GM12878 (cell line): ENCODE measurements around the gene MRPL23. TPM values are rescaled to one million over a fixed set of nuclear protein-coding genes. Genes with fewer than 3 reads are reported as not detected.

Experiments
- ATAC-seq: fragments of 200-7000 bp; cut with Tn5 transposase; 3 replicates; pipeline ENCODE4 v1.9.1; 2020; ENCODE audit warnings: mild to moderate bottlenecking, moderate library complexity
- BruUV-seq: library from RNA; stranded (reverse); fragments of 400-500 nt; replicated peaks from 2 replicates; lab custom pipeline; 2021; lab: Mats Ljungman, UMichigan
- CTCF ChIA-PET: fragments of 300-600 bp; sonication (Branson Sonifier 250); formaldehyde crosslinking; extraction: SDS; loops from one replicate; lab custom pipeline; 2021; ENCODE audit warnings: inconsistent platforms; lab: Yijun Ruan, JAX
- POLR2A ChIA-PET: fragments of 350-600 bp; formaldehyde crosslinking; extraction: SDS; loops from one replicate; lab custom pipeline; 2021; ENCODE audit warnings: inconsistent platforms; lab: Charles Lee
- RAD21 ChIA-PET: fragments of 300-600 bp; sonication (Branson Sonifier 250); formaldehyde crosslinking; loops from one replicate; lab custom pipeline; 2023; ENCODE audit warnings: antibody characterized with exemption; ENCODE audit not compliant: unreplicated experiment; lab: Charles Lee
- SMC1A ChIA-PET: fragments of 300-600 bp; sonication (Branson Sonifier 250); formaldehyde crosslinking; loops from one replicate; lab custom pipeline; 2023; ENCODE audit not compliant: unreplicated experiment, uncharacterized antibody; lab: Charles Lee
- DNase-seq: peaks from one replicate; pipeline ENCODE4 v3.0.0-alpha.2; 2011; ENCODE audit warnings: low read depth, low spot score
- FAIRE-seq: peaks from 3 replicates; lab custom pipeline; 2011; peaks lifted over from hg19 to GRCh38; lab: Jason Lieb, UNC
- H2AFZ ChIP-seq: 2 replicates; pipeline ENCODE4 v1.6.0; 2011; ENCODE audit warnings: low read depth, low read length, control low read depth; ENCODE audit not compliant: control insufficient read depth
- H3K27ac ChIP-seq: 2 replicates; pipeline ENCODE4 v1.5.1; 2011; ENCODE audit warnings: control low read depth; ENCODE audit not compliant: control insufficient read depth, insufficient read depth
- H3K27me3 ChIP-seq, 2 experiments: replicated peaks in 1 of 2; 2 replicates each; pipeline versions ENCODE4 v1.6.0 to v1.6.1; 2011; ENCODE audit warnings: low read length in 1 of 2; ENCODE audit not compliant: control insufficient read depth in 2 of 2, insufficient read depth in 2 of 2
- H3K36me3 ChIP-seq, 2 experiments: 2 replicates each; pipeline ENCODE4 v1.5.1; 2011; ENCODE audit warnings: low read length in 1 of 2; ENCODE audit not compliant: control insufficient read depth in 2 of 2, insufficient read depth in 2 of 2
- H3K4me1 ChIP-seq: 2 replicates; pipeline ENCODE4 v1.6.1; 2011; ENCODE audit warnings: mild to moderate bottlenecking, low read length, moderate library complexity, mixed read lengths; ENCODE audit not compliant: control insufficient read depth, insufficient read depth
- H3K4me2 ChIP-seq: 2 replicates; pipeline ENCODE4 v1.6.0; 2011; ENCODE audit warnings: control low read depth; ENCODE audit not compliant: control insufficient read depth, insufficient read depth
- H3K4me3 ChIP-seq: fragments of 200-600 bp; sonication (generic); 2 replicates; pipeline ENCODE4 v1.5.1; 2016
- H3K79me2 ChIP-seq: 2 replicates; pipeline ENCODE4 v1.6.0; 2011; ENCODE audit warnings: low read length; ENCODE audit not compliant: control insufficient read depth, insufficient read depth
- H3K9ac ChIP-seq: 2 replicates; pipeline ENCODE4 v1.8.0; 2011; ENCODE audit warnings: low read length, control low read depth, mixed read lengths; ENCODE audit not compliant: control insufficient read depth, insufficient read depth
- H3K9me3 ChIP-seq: replicated peaks from 3 replicates; pipeline ENCODE4 v1.5.1; 2011; ENCODE audit warnings: mild to moderate bottlenecking, low read length; ENCODE audit not compliant: control insufficient read depth, insufficient read depth
- H4K20me1 ChIP-seq: 2 replicates; pipeline ENCODE4 v1.6.0; 2011; ENCODE audit not compliant: control insufficient read depth, insufficient read depth
- CREM ChIP-seq: IDR thresholded peaks from 2 replicates; pipeline ENCODE4 v1.6.1; 2014; ENCODE audit warnings: antibody characterized with exemption, low read depth
- EED ChIP-seq: sonication (generic); IDR thresholded peaks from 2 replicates; pipeline ENCODE4 v1.6.1; 2016; ENCODE audit warnings: antibody characterized with exemption, low read depth
- FOS ChIP-seq: IDR thresholded peaks from 3 replicates; pipeline ENCODE4 v1.6.1; 2011; ENCODE audit warnings: borderline replicate concordance; ENCODE audit not compliant: insufficient read length; ENCODE audit errors: extremely low read depth
- MEF2A ChIP-seq: IDR thresholded peaks from 2 replicates; pipeline ENCODE4 v1.6.1; 2011; ENCODE audit warnings: low read depth, mild to moderate bottlenecking, low read length, moderate library complexity; ENCODE audit not compliant: insufficient read depth
- MXI1 ChIP-seq: fragments of 150-350 bp; IDR thresholded peaks from 2 replicates; pipeline ENCODE4 v1.6.1; 2011; ENCODE audit warnings: low read depth, mild to moderate bottlenecking, inconsistent platforms, low read length, improper control_type of control experiment
- NR2C2 ChIP-seq: IDR thresholded peaks from 2 replicates; pipeline ENCODE4 v1.6.1; 2011; ENCODE audit warnings: borderline replicate concordance, low read depth; ENCODE audit not compliant: control insufficient read depth, insufficient read length
- PAX5 ChIP-seq: IDR thresholded peaks from 2 replicates; pipeline ENCODE4 v1.6.1; 2011; ENCODE audit warnings: low read depth, low read length, borderline replicate concordance
- RBBP5 ChIP-seq: fragments of 200-600 bp; sonication (generic); conservative IDR thresholded peaks from 2 replicates; pipeline ENCODE4 v1.6.1; 2016
- REST ChIP-seq: IDR thresholded peaks from 2 replicates; pipeline ENCODE4 v1.6.1; 2012; ENCODE audit warnings: mild to moderate bottlenecking, low read depth, low read length
- SP1 ChIP-seq: IDR thresholded peaks from one replicate; pipeline ENCODE4 v1.6.1; 2011; ENCODE audit warnings: low read depth, low read length
- STAT1 ChIP-seq: fragments of 450-650 bp; conservative IDR thresholded peaks from 2 replicates; pipeline ENCODE4 v1.6.1; 2014; ENCODE audit warnings: antibody characterized with exemption, mild to moderate bottlenecking
- SUPT20H ChIP-seq: IDR thresholded peaks from 2 replicates; pipeline ENCODE4 v1.6.1; 2011; ENCODE audit warnings: low read depth, mild to moderate bottlenecking, low read length, moderate library complexity, borderline replicate concordance; ENCODE audit not compliant: control insufficient read depth
- TBL1XR1 ChIP-seq: IDR thresholded peaks from 2 replicates; pipeline ENCODE4 v1.6.1; 2012; ENCODE audit warnings: low read depth, low read length, improper control_type of control experiment
- ZBTB4 ChIP-seq: fragments of 450-650 bp; formaldehyde crosslinking; IDR thresholded peaks from 2 replicates; pipeline ENCODE4 v1.4.0; 2022; ENCODE audit warnings: mild to moderate bottlenecking, moderate library complexity
- WGBS: methylation state at CpG from one replicate; pipeline ENCODE4 v1.1.6; 2016; ENCODE audit warnings: low lambda C conversion rate; ENCODE audit not compliant: insufficient replicate concordance, insufficient coverage; ENCODE audit errors: missing lambda C conversion rate; 5-methylcytosine and 5-hydroxymethylcytosine counted together
- in situ Hi-C: fragments of 300-500 bp; cut with MboI; formaldehyde crosslinking; loops from 9 replicates; pipeline ENCODE4 v1.14.3; 2018; ENCODE audit warnings: mixed read lengths
- intact Hi-C: fragments of 100-400 bp; cut with micrococcal nuclease; formaldehyde crosslinking; loops from one replicate; pipeline ENCODE4 v1.14.2; 2022; ENCODE audit not compliant: unreplicated experiment
- polyA plus RNA-seq, 11 experiments: library from polyadenylated mRNA; depleted of rRNA in 4 of 11; unstranded in 6 of 11; stranded (reverse) in 5 of 11; fragments of >200 nt; fragmentation: Nextera tagmentation in 4 of 11; fragmentation: Illumina TruSeq in 1 of 11; extraction: Ambion mirVana in 4 of 11; extraction: Trizol in 1 of 11; gene quantifications; 1 replicate in 1 of 11; 2 replicates in 10 of 11; pipeline versions ENCODE4 v1.2.1 to v1.2.3, GENCODE V29; 2011 to 2016; ENCODE audit warnings: inconsistent platforms in 2 of 11, missing spikeins in 2 of 11, low read depth in 1 of 11
- total RNA-seq, 4 experiments: library from RNA; depleted of rRNA in 3 of 4; stranded (reverse); fragments of >200 nt in 3 of 4; fragmentation: Illumina TruSeq in 1 of 4; extraction: Trizol in 1 of 4; gene quantifications; 2 replicates each; pipeline versions ENCODE4 v1.2.1 to v1.2.3, GENCODE V29; 2013 to 2021

Gene MRPL23
- total and polyA plus RNA-seq, 10 of the 15 experiments (the other 5 are each of a cell fraction or from before 2014, with no cell fraction given) = 1.6 to 207 (median 126) TPM

GRCh38 chr11:1938343-1939005, 8.7 kb upstream of the MRPL23 start:
- no peak overlapping the region for H2AFZ ChIP-seq
- H3K4me3 ChIP-seq = no peak overlapping the region
- WGBS = 69% methylated on average over 27 of the region's 27 CpGs
- no peaks in the 10 kb centered on the region for H3K79me2 ChIP-seq
- H3K9ac ChIP-seq = no peak overlapping the region
- in situ Hi-C loops (no loop called here), intact Hi-C loops (no loop called here)
- H3K9me3 ChIP-seq = no peaks in the 10 kb centered on the region
- H3K4me2 ChIP-seq = no peak overlapping the region
- no peaks in the 10 kb centered on the region for H3K27me3 ChIP-seq
- SMC1A ChIA-PET = no interaction called here
- POLR2A ChIA-PET = interaction anchor here (0.5 kb wide), 1 partner anchor 42 kb away, joined by 3 read pairs; no protein-coding TSS in a partner anchor
- DNase-seq (no peak), FAIRE-seq (no peak), ATAC-seq (no peak; the same call in 2 of the 3 replicates)
- H4K20me1 ChIP-seq = no peaks in the 10 kb centered on the region
- CTCF ChIA-PET = interaction anchor here (0.9 kb wide), 1 partner anchor 244 kb away, joined by 3 read pairs; no protein-coding TSS in a partner anchor
- RAD21 ChIA-PET = interaction anchor here (0.7 kb wide), 1 partner anchor 102 kb away, joined by 4 read pairs; no protein-coding TSS in a partner anchor
- H3K27ac ChIP-seq = no peak overlapping the region
- H3K4me1 ChIP-seq = no peaks in the 10 kb centered on the region
- no TSS peak for BruUV-seq
- no peaks in the 10 kb centered on the region for H3K36me3 ChIP-seq
- TF ChIP-seq TBL1XR1 = no peak
- TF ChIP-seq PAX5 = no peak
- TF ChIP-seq SP1 = no peak
- TF ChIP-seq STAT1 = no peak
- TF ChIP-seq CREM = no peak
- no peak for TF ChIP-seq MEF2A
- no peak for TF ChIP-seq NR2C2
- TF ChIP-seq MXI1 = no peak
- no peak for TF ChIP-seq EED
- no peak for TF ChIP-seq FOS
- no peak for TF ChIP-seq REST
- TF ChIP-seq ZBTB4 = no peak
- no peak for TF ChIP-seq SUPT20H
- no peak for TF ChIP-seq RBBP5
